Mononuclear cell (primary cell): ENCODE results near the gene TAT. TPM values are rescaled to one million over a fixed set of nuclear protein-coding genes. Genes with fewer than 3 reads are reported as not detected.
"Not testable (repeated sequence)": the region's sequence is repeated elsewhere in the genome, so short reads cannot be mapped to it uniquely, and the experiment has no call there.

ENCODE experiments used
- H3K27me3 ChIP-seq: 2 replicates; pipeline ENCODE4 v1.6.0; 2011; ENCODE audit warnings: low read length, control low read depth; ENCODE audit not compliant: insufficient read depth
- H3K4me1 ChIP-seq: 2 replicates; pipeline ENCODE4 v1.5.1; 2011; ENCODE audit warnings: mild to moderate bottlenecking, low read length, control low read depth; ENCODE audit not compliant: insufficient read depth
- H3K4me3 ChIP-seq: 2 replicates; pipeline ENCODE4 v1.5.1; 2011; ENCODE audit warnings: mild to moderate bottlenecking, low read length, moderate library complexity
- H3K9me3 ChIP-seq: 2 replicates; pipeline ENCODE4 v1.5.1; 2011; ENCODE audit warnings: low read depth, mild to moderate bottlenecking, control low read depth, low read length
- total RNA-seq: library from RNA; depleted of rRNA; stranded (reverse); fragments of >200 nt; gene quantifications from one replicate; pipeline ENCODE4 v1.2.3, GENCODE V29; 2012

The TAT gene
- total RNA-seq, result not detected

DNA sequence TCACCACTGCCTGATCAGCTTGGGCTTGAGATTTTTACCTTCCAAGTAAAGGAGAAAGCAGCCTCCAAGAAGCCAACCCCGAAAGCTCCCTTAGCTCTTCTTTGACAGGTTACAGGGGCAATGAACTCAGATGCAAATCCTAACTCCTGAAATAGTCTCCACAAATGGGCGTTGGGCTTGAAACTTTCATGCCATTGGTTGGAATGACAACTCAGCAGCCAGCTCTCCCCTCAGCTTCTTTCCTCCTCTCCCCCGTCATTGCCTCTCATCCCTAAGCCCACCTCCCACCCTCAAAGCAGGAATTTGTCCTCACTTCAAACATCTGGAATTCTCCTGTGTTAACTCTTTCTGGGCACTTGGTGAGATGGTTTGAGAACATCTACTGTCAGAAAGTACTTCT, at the start of gene TAT:
Gene TAT, minus strand, starts transcription at position 122 of the 400 bp plus-strand sequence. CDS start 677 bp downstream, outside the sequence.
- H3K27me3 ChIP-seq, result no peaks in the 10 kb centered on the region
- H3K9me3 ChIP-seq, result no peaks in the 10 kb centered on the region
- no peak within 1 kb of the TSS for H3K4me3 ChIP-seq
- H3K4me1 ChIP-seq, result no peaks in the 10 kb centered on the region

DNA sequence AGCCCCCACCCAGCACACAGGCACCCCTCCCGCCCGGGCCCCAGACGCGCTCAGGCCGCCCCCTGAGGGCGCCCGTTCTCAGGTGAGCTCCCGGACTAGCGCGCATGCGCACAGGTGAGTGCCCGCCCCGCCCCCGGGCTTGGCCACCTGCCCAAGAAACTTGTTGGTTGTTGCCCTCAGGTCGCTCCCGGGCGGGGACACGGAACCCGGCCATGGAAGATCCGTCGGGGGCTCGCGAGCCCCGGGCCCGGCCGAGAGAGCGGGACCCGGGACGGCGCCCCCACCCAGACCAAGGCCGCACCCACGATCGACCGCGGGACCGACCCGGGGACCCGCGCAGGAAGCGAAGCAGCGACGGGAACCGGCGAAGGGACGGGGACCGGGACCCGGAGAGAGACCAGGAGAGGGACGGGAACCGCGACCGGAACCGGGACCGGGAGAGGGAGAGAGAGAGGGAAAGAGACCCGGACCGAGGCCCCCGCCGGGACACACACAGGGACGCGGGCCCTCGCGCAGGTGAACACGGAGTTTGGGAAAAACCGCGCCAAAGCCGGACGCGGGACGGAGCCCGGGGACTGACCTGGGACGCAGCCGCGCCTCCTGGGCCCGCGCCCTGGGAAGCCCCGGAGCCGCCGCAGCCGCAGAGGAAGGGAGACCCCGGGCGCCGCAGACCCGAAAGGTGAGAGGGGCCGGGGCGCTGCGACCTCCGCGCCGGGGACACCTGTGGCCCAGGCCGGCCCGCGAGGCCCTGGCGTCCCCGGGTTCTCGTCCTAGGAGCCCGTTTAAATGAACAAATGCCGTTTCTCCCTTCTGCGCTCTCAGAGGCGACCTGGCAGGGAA, 49.3 kb upstream of the TAT start, which contains the start of gene MARVELD3:
Gene MARVELD3, plus strand, starts transcription at position 167 of the 840 bp plus-strand sequence. Its CDS starts 46 bp downstream, at position 213.
- peaks cover 29% of the 10 kb centered on the region for H3K27me3 ChIP-seq
- no peaks in the 10 kb centered on the region for H3K9me3 ChIP-seq
- peak within 1 kb of the TSS; percentile 8 for H3K4me3 ChIP-seq
- peaks cover 8% of the 10 kb centered on the region for H3K4me1 ChIP-seq

DNA sequence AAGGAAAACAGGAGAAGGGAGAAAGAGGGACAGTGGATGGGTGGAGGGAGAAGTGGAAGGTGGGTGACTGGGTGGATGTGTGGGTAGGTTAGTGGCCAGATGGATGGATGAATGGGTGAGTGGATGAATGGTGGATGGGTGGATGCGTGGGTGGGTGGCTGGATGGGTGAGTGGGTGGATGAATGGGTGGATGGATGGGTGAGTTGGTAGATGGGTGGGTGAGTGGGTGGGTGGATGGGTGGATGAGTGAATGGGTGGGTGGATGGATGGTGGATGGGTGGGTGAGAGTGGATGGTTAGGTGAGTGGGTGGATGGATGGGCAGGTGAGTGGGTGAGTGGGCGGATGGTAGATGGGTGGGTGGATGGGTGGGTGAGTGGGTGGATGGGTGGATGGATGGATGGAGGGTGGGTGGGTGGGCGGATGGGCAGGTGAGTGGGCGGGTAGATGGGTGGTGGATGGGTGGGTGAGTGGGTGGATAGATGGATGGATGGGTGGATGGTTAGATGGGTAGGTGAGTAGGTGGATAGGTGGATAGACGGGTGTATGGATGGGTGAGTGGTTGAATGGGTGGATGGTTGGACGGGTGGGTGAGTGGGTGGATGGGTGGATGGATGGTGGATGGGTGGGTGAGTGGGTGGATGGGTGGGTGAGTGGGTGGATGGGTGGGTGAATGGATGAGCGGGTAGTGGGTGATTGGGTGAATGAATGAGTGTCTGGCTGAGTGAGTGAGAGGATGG, 48.4 kb upstream of the TAT start:
- H3K4me1 ChIP-seq, result peaks cover 8% of the 10 kb centered on the region

DNA sequence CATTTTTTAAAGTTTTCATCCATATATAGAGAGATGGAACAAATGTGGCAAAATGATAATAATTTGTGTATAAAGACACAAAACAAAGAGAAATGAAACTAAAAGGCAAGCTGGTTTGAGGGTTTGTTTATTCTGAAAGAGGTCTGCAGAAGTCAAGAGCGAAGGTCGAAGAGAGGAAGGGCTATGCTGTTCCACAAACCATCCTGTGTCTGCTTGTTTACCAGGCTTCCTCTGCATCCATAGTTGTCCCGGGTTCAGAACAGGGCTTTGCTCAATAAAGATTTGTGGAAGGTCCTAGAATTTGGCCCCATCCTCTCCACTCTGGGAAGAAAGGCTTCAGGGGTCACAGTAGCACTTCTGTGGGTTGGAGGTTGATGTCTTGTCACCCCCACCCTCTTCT, 46.7 kb upstream of the TAT start:
- Histone ChIP-seq H3K9me3 (no peaks in the 10 kb centered on the region), H3K4me1 (peaks cover 8% of the 10 kb centered on the region), H3K4me3 (no peak overlapping the region), H3K27me3 (peaks cover 29% of the 10 kb centered on the region)

More for the DNA sequence above, 48.4 kb upstream of the TAT start:
- H3K27me3 ChIP-seq, result peaks cover 29% of the 10 kb centered on the region
- no peak overlapping the region for H3K4me3 ChIP-seq
- H3K9me3 ChIP-seq, result no peaks in the 10 kb centered on the region

DNA sequence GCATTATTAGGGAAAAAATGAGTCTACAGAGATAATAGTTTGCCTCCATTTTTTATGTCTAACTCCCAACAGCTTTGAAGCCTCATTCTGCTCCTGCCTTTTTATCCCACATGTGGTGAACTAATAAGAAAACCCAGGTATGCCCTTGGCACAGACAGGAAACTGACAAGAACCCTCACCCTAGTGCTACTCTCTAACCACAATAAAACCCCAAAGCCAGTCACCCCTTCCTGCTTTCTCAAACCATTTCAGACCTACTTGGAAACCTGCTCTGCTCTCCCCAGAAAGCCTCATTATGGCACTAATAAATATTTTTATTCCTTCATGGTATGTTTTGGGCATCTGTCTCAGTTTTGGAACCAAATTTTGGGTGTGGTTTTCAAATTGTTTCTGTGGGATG, 45.2 kb upstream of the TAT start:
- peaks cover 25% of the 10 kb centered on the region for H3K27me3 ChIP-seq
- no peaks in the 10 kb centered on the region for H3K9me3 ChIP-seq
- peaks cover 8% of the 10 kb centered on the region for H3K4me1 ChIP-seq

DNA sequence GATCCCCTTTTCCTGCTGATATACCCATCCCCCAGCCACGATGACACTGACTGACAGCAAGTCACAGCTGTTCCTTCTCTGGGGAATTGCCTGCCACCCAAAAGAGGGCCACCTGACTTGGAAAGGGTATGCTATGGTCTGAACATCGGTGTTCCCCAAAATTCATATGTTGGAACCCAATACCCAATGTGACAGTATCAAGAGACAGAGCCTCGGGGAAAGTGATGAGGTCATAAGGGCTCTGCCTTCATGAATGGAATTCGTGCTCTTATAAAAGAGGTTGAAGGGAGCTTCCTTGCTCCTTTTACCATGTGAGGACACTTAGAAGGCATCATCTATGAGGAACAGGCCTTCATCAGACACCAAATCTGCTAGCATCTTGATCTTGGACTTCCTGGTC, 41.5 kb upstream of the TAT start:
- Histone ChIP-seq H3K9me3 (no peaks in the 10 kb centered on the region), H3K27me3 (no peaks in the 10 kb centered on the region), H3K4me1 (no peaks in the 10 kb centered on the region), H3K4me3 (no peak overlapping the region)

More for the DNA sequence above, 45.2 kb upstream of the TAT start:
- no peak overlapping the region for H3K4me3 ChIP-seq

DNA sequence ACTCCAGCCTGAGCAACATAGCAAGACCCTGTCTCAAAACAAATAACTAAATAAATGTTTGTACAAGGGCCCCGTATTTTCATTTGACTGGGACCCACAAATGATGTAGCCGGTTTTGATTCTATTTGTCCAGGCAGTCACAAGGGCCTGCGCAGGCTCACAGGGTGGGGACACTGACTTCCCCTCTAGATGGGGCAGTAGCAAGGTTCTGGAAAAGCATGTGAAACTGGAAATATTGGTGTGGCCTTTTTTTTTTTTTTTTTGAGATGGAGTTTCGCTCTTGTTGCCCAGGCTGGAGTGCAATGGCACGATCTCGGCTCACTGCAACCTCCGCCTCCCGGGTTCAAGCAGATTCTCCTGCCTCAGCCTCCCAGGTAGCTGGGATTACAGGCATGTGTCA, 38.1 kb upstream of the TAT start:
- H3K4me1 ChIP-seq, H3K9me3 ChIP-seq, H3K27me3 ChIP-seq, H3K4me3 ChIP-seq: not testable (repeated sequence)

DNA sequence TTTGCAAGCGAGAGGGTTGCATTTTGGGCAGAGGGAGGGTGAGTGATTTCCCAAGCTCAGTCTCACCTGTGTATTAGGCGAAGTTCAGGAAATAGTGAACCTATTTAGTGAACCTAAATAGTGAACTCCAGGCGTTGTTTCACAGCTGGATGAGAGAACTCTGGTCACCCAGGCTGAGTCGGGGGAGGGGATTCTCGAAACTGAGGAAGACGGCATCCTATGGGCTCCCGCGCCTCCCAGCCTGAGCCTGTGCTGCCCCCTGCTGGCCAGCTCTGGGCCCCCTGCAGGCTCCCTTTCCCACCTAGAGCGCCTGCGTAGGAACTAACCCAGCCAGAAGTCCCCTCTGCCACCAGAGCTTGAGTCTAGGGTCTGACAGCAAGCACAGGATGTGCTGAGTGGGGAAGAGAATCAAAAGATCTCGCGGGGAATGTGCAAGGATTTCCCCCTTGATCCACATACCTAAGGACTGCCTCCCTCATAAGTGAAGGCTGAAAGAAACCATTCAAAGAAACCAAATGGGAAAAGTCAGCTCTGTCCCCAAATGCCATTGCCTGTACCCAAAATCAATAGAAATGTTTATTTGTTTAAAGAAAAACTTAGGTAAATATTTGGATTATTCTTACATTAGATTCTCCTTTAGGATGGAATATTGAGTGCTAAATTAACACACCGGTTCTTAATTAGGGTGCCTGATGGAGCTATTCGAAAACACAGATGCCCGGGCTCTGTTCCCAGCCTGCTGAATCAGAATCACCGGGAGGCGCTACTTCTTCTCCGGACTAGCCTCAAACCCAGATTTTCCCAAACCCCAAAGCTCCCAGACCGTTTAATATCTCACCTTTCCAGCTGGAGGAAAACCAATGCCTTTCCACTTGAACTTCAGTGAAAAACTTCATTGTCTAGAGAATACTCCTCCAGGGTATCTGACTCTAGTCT, 34.3 kb upstream of the TAT start:
- Histone ChIP-seq H3K4me1 (peaks cover 5% of the 10 kb centered on the region), H3K9me3 (no peaks in the 10 kb centered on the region), H3K27me3 (peaks cover 5% of the 10 kb centered on the region), H3K4me3 (no peak overlapping the region)

DNA sequence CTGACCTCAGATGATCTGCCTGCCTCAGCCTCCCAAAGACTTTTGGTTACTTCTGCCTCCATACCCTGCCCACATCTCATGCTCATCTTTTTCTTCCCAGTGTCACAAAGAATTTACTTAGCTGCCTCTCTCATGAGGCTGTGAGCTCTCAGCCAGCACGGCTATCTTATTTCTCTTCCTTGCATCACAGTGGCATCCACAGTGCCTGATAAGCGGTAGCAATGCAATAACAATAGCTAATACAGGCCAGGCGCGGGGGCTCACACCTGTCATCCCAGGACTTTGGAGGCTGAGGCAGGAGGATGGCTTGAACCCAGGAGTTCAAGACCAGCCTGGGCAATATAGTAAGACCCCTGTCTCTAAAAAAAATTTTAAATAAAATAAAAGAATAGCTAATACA, 33.6 kb upstream of the TAT start:
- no peak overlapping the region for H3K4me3 ChIP-seq

DNA sequence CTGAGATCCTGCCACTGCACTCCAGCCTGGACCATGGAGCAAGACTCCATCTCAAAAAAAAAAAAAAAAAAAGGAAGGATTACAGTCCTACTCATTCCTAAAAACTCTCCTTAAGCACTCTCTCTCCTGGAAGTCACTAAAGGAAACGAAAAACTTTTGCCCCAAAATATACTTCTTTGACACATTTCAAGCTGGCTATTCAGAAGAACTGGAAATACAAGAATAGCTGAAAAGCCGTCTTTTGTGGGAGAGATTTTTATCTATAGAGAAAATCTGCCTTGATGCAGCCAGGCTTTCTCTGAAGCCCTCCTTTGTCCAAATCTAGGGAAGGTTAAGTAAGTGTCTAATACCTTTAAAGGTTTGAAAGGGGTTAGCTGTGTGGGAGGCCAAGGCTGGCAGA, 32.2 kb upstream of the TAT start:
- H3K9me3 ChIP-seq, result no peaks in the 10 kb centered on the region
- H3K4me3 ChIP-seq, result no peak overlapping the region
- H3K27me3 ChIP-seq, result peaks cover 5% of the 10 kb centered on the region
- peaks cover 5% of the 10 kb centered on the region for H3K4me1 ChIP-seq

More for the DNA sequence above, 33.6 kb upstream of the TAT start:
- Histone ChIP-seq H3K9me3 (no peaks in the 10 kb centered on the region), H3K4me1 (peaks cover 5% of the 10 kb centered on the region), H3K27me3 (peaks cover 5% of the 10 kb centered on the region)

DNA sequence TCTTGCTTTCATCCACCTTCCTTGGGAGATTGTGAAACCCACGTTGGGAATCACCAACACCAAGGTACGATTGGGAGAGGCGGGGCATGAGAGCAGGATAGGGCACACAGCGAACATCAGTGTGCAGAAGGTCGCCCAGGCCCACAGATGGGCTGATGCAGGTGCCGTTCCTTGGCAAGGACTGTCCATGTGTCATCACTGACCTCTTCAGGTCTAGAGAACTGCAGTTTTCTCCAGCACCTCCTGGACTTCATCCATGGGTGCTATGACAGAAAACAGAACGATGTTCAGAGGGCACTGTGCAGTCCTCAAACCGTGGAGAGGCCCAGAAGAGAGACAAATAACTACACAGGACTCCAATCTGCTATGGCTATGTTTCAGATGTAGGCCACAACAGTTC, 23.9 kb upstream of the TAT start:
- Histone ChIP-seq H3K4me3 (no peak overlapping the region), H3K9me3 (no peaks in the 10 kb centered on the region), H3K4me1 (no peaks in the 10 kb centered on the region), H3K27me3 (no peaks in the 10 kb centered on the region)

DNA sequence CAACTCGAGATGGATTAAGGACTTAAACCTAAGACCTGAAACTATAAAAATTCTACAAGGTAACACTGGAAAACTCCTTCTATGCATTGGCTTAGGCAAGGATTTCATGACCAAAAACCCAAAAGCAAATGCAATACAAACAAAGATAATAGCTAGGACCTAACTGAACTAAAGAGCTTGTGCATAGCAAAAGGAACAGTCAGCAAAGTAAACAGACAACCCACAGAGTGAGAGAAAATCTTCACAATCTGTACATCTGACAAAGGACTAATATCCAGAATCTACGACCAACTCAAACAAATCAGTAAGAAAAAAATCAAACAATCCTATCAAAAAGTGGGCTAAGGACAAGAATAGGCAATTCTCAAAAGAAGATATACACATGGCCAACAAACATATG, 21.5 kb upstream of the TAT start:
- not testable (repeated sequence) for H3K9me3 ChIP-seq, H3K4me3 ChIP-seq, H3K4me1 ChIP-seq, H3K27me3 ChIP-seq

DNA sequence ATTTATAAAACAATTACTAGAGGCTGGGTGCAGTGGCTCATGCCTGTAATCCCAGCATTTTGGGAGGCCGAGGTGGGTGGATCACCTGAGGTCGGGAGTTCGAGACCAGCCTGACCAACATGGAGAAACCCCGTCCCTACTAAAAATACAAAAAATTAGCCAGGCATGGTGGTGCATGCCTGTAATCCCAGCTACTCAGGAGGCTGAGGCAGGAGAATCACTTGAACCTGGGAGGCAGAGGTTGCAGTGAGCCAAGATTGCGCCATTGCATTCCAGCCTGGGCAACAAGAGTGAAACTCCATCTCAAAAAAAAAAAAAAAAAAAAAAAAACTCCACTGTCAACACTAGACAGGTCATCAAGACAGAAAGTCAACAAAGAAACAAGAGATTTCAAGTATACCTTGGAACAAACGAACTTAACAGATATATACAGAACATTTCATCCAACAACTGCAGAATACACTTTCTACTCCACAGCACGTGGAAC, 18.5 kb upstream of the TAT start:
- not testable (repeated sequence) for H3K27me3 ChIP-seq, H3K4me1 ChIP-seq, H3K4me3 ChIP-seq, H3K9me3 ChIP-seq

DNA sequence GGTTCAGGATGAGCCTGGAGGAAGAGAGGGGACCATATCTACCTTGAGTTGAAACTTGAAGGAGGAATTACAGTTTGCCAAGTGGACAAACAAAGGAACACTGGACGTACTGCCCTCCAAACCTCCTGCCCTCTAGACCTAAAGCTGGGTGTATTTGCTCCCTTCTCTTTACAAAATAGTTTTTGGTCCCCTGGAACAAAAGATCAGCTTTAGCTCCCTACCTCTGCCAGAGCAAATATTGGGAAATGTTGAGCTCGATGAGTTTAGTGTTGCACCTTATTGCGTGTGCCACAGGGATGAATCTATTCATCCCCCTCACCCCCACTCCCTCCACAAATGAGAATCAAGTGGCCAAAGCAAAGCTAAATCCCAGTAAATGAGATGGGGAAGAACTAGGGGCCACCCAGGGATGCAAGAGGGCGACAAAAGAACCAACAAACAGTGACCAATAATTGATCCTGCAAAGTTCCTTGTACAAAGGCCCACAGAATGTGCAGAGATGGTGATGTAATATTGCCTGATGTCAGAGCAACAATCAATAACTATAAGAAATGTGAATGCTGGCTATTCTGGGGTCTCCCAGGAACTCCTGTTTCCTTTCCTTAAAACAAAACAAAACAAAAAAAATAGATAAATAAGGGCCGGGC, 17.2 kb upstream of the TAT start:
- no peak overlapping the region for H3K4me3 ChIP-seq
- no peaks in the 10 kb centered on the region for H3K9me3 ChIP-seq
- H3K4me1 ChIP-seq, result no peaks in the 10 kb centered on the region
- no peaks in the 10 kb centered on the region for H3K27me3 ChIP-seq
